IMR-90 (cell line): ENCODE data around the gene LBH. TPM values are rescaled to one million over a fixed set of nuclear protein-coding genes. Genes with fewer than 3 reads are reported as not detected.
A peak's percentile ranks its signal among the peaks of the same experiment; 100 is the strongest.

Experiments used
- ATAC-seq: fragments of 200-7000 bp; cut with Tn5 transposase; 2 replicates; pipeline ENCODE4 v1.9.1; 2020; ENCODE audit warnings: low read depth, mild to moderate bottlenecking, moderate library complexity
- BruUV-seq: library from RNA; stranded (reverse); fragments of 400-500 nt; replicated peaks from 2 replicates; lab custom pipeline; 2021; lab: Mats Ljungman, UMichigan
- CTCF ChIA-PET: fragments of 300-600 bp; formaldehyde crosslinking; extraction: SDS; loops from one replicate; lab custom pipeline; 2021; ENCODE audit warnings: antibody characterized with exemption; lab: Yijun Ruan, JAX
- POLR2A ChIA-PET: fragments of 300-600 bp; sonication (Branson Sonifier 250); formaldehyde crosslinking; loops from one replicate; lab custom pipeline; 2022; ENCODE audit warnings: antibody characterized with exemption; ENCODE audit not compliant: unreplicated experiment; lab: Charles Lee
- DNase-seq: peaks from one replicate; pipeline ENCODE4 v3.0.0; 2013
- H2AFZ ChIP-seq: replicated peaks from 2 replicates; pipeline ENCODE3; 2013; ENCODE audit warnings: low read length, mild to moderate bottlenecking; ENCODE audit not compliant: poor library complexity
- H2AK5ac ChIP-seq: 2 replicates; pipeline ENCODE4 v1.6.1; 2013; ENCODE audit warnings: low read depth, low read length, inconsistent platforms
- H2AK9ac ChIP-seq: replicated peaks from 2 replicates; pipeline ENCODE3; 2013; ENCODE audit warnings: mild to moderate bottlenecking, low read depth, low read length, moderate library complexity; ENCODE audit not compliant: poor library complexity
- H2BK120ac ChIP-seq: 2 replicates; pipeline ENCODE4 v1.6.1; 2013; ENCODE audit warnings: low read depth, low read length, inconsistent platforms
- H2BK15ac ChIP-seq: 3 replicates; pipeline ENCODE4 v1.6.1; 2013; ENCODE audit warnings: low read depth, low read length, inconsistent platforms
- H2BK20ac ChIP-seq: 2 replicates; pipeline ENCODE4 v1.6.1; 2013; ENCODE audit warnings: low read depth, mild to moderate bottlenecking, inconsistent platforms, low read length, moderate library complexity
- H2BK5ac ChIP-seq: 2 replicates; pipeline ENCODE4 v1.6.1; 2013; ENCODE audit warnings: mild to moderate bottlenecking, low read depth, low read length, inconsistent platforms; ENCODE audit not compliant: poor library complexity, severe bottlenecking
- H3K14ac ChIP-seq: replicated peaks from 2 replicates; pipeline ENCODE4 v1.6.1; 2013; ENCODE audit warnings: low read depth, low read length, inconsistent platforms
- H3K18ac ChIP-seq: 2 replicates; pipeline ENCODE4 v1.6.1; 2013; ENCODE audit warnings: low read depth, low read length, control low read depth
- H3K23ac ChIP-seq: 2 replicates; pipeline ENCODE4 v1.6.1; 2013; ENCODE audit warnings: low read depth, low read length, inconsistent platforms
- H3K27ac ChIP-seq: 2 replicates; pipeline ENCODE4 v1.5.1; 2013; ENCODE audit warnings: mild to moderate bottlenecking, control low read depth, low read length; ENCODE audit not compliant: insufficient read depth
- H3K27me3 ChIP-seq: 2 replicates; pipeline ENCODE4 v1.6.1; 2013; ENCODE audit warnings: low read length; ENCODE audit not compliant: control insufficient read depth, insufficient read depth
- H3K36me3 ChIP-seq: 2 replicates; pipeline ENCODE4 v1.6.1; 2013; ENCODE audit warnings: low read length, mixed read lengths; ENCODE audit not compliant: control insufficient read depth, insufficient read depth
- H3K4ac ChIP-seq: 2 replicates; pipeline ENCODE4 v1.6.1; 2013; ENCODE audit warnings: low read depth, low read length, inconsistent platforms
- H3K4me1 ChIP-seq: 2 replicates; pipeline ENCODE4 v1.6.1; 2013; ENCODE audit warnings: low read length, mixed read lengths; ENCODE audit not compliant: control insufficient read depth, insufficient read depth
- H3K4me2 ChIP-seq: 2 replicates; pipeline ENCODE4 v1.6.1; 2013; ENCODE audit warnings: low read depth, mild to moderate bottlenecking, control low read depth, low read length, moderate library complexity
- H3K4me3 ChIP-seq: 2 replicates; pipeline ENCODE4 v1.5.1; 2013; ENCODE audit warnings: low read depth, mild to moderate bottlenecking, control low read depth, low read length, moderate library complexity; ENCODE audit not compliant: insufficient read depth
- H3K56ac ChIP-seq: 2 replicates; pipeline ENCODE4 v1.6.1; 2013; ENCODE audit warnings: low read length, inconsistent platforms; ENCODE audit not compliant: insufficient read depth; ENCODE audit errors: extremely low read depth
- H3K79me1 ChIP-seq, 2 experiments: 2 replicates each; pipeline ENCODE4 v1.6.1; 2013; ENCODE audit warnings: low read length in 2 of 2, inconsistent platforms in 1 of 2, low read depth in 1 of 2
- H3K9ac ChIP-seq: 2 replicates; pipeline ENCODE4 v1.6.1; 2013; ENCODE audit warnings: low read depth, low read length, control low read depth
- H3K9me1 ChIP-seq: 2 replicates; pipeline ENCODE4 v1.6.1; 2013; ENCODE audit warnings: low read length, inconsistent platforms; ENCODE audit not compliant: insufficient read depth
- H3K9me3 ChIP-seq: 2 replicates; pipeline ENCODE4 v1.6.1; 2013; ENCODE audit warnings: low read length; ENCODE audit not compliant: control insufficient read depth, insufficient read depth
- H4K20me1 ChIP-seq: 2 replicates; pipeline ENCODE4 v1.6.1; 2013; ENCODE audit warnings: low read length, inconsistent platforms; ENCODE audit not compliant: insufficient read depth
- H4K5ac ChIP-seq: 2 replicates; pipeline ENCODE4 v1.6.1; 2013; ENCODE audit warnings: mild to moderate bottlenecking, low read depth, low read length, control low read depth
- H4K8ac ChIP-seq, 2 experiments: 2 replicates each; pipeline ENCODE4 v1.6.1; 2013; ENCODE audit warnings: low read depth in 2 of 2, low read length in 2 of 2, control low read depth in 1 of 2, inconsistent platforms in 1 of 2
- H4K91ac ChIP-seq: 2 replicates; pipeline ENCODE4 v1.6.1; 2013; ENCODE audit warnings: low read depth, low read length, inconsistent platforms; ENCODE audit not compliant: insufficient read depth
- BHLHE40 ChIP-seq: fragments of 150-350 bp; IDR thresholded peaks from 2 replicates; pipeline ENCODE4 v1.6.1; 2016; ENCODE audit warnings: mild to moderate bottlenecking, low read depth, low read length
- CEBPB ChIP-seq: IDR thresholded peaks from 2 replicates; pipeline ENCODE4 v1.6.1; 2012; ENCODE audit warnings: low read depth, low read length, improper control_type of control experiment
- CHD1 ChIP-seq: IDR thresholded peaks from 2 replicates; pipeline ENCODE4 v1.6.1; 2012; ENCODE audit warnings: low read depth, low read length, improper control_type of control experiment
- CTCF ChIP-seq: conservative IDR thresholded peaks from 2 replicates; pipeline ENCODE4 v1.5.1; 2012; ENCODE audit warnings: mild to moderate bottlenecking, low read depth, low read length, improper control_type of control experiment
- FOS ChIP-seq: fragments of 150-350 bp; IDR thresholded peaks from 2 replicates; pipeline ENCODE4 v1.6.1; 2016; ENCODE audit warnings: low read depth, low read length
- MAFK ChIP-seq: IDR thresholded peaks from 2 replicates; pipeline ENCODE4 v1.6.1; 2012; ENCODE audit warnings: low read depth, low read length, improper control_type of control experiment
- MAZ ChIP-seq: IDR thresholded peaks from 2 replicates; pipeline ENCODE4 v1.6.1; 2012; ENCODE audit warnings: low read depth, mild to moderate bottlenecking, low read length, improper control_type of control experiment, moderate library complexity, borderline replicate concordance
- MXI1 ChIP-seq: IDR thresholded peaks from 2 replicates; pipeline ENCODE4 v1.6.1; 2012; ENCODE audit warnings: low read depth, mild to moderate bottlenecking, low read length, moderate library complexity, borderline replicate concordance
- NFE2L2 ChIP-seq: fragments of 150-350 bp; IDR thresholded peaks from 2 replicates; pipeline ENCODE4 v1.6.1; 2016; ENCODE audit warnings: low read depth, mild to moderate bottlenecking, low read length
- RCOR1 ChIP-seq: IDR thresholded peaks from 2 replicates; pipeline ENCODE4 v1.6.1; 2012; ENCODE audit warnings: mild to moderate bottlenecking, low read length, improper control_type of control experiment; ENCODE audit not compliant: insufficient replicate concordance
- RFX5 ChIP-seq: IDR thresholded peaks from 2 replicates; pipeline ENCODE4 v1.8.0; 2012; ENCODE audit warnings: low read depth, mild to moderate bottlenecking, low read length, moderate library complexity
- WGBS, 2 experiments: methylation state at CpG; one replicate each; pipeline versions ENCODE4 v1.1.5 to v1.1.7; 2013; ENCODE audit warnings: missing lambda C conversion rate in 2 of 2; ENCODE audit not compliant: insufficient read length in 1 of 2; ENCODE audit errors: extremely low coverage in 2 of 2; 5-methylcytosine and 5-hydroxymethylcytosine counted together
- dilution Hi-C: fragments of 300-500 bp; cut with HindIII; formaldehyde crosslinking; loops from one replicate; pipeline ENCODE4 v1.14.3; 2018; ENCODE audit warnings: low sequenced_read_pairs; ENCODE audit not compliant: unreplicated experiment
- in situ Hi-C: fragments of 300-500 bp; cut with MboI; formaldehyde crosslinking; loops from 3 replicates; pipeline ENCODE4 v1.14.3; 2019; ENCODE audit warnings: low sequenced_read_pairs, inconsistent platforms, mixed read lengths
- intact Hi-C: fragments of 100-400 bp; cut with micrococcal nuclease; formaldehyde crosslinking; loops from 2 replicates; pipeline ENCODE4 v1.10.0; 2022
- polyA plus RNA-seq, 3 experiments: library from polyadenylated mRNA; depleted of rRNA; stranded (reverse); fragments of >200 nt; gene quantifications; 2 replicates each; pipeline ENCODE4 v1.2.3, GENCODE V29; 2012; ENCODE audit warnings: low replicate concordance in 1 of 3
- total RNA-seq: library from RNA; depleted of rRNA; stranded (reverse); fragments of >200 nt; gene quantifications from 2 replicates; pipeline ENCODE4 v1.2.3, GENCODE V29; 2012

The LBH gene
- total and polyA plus RNA-seq, 2 of the 4 experiments (the other 2 are of a cell fraction): 158 to 202 TPM

GRCh38 chr2:30201990-30202389 is 29.3 kb upstream of the LBH start:
- POLR2A ChIA-PET: no interaction called here
- Histone ChIP-seq H3K4me1 (no peaks in the 10 kb centered on the region), H3K4me3 (no peak overlapping the region), H3K27me3 (0 out of 2 replicates have a peak, but pooled peaks cover 3% of the 10 kb centered on the region), H4K8ac (no peak overlapping the region), H3K36me3 (no peaks in the 10 kb centered on the region), H3K4ac (no peak overlapping the region), H3K9me3 (no peaks in the 10 kb centered on the region), H2BK5ac (no peak overlapping the region), H3K14ac (no peak overlapping the region), H3K23ac (no peak overlapping the region), H3K27ac (no peak overlapping the region), H2BK20ac (no peak overlapping the region), H4K91ac (no peak overlapping the region), H2AK9ac (no peak overlapping the region), H3K56ac (no peak overlapping the region), H3K4me2 (no peak overlapping the region), H2AK5ac (peak overlapping the region; percentile 51; the same call in 1 of the 2 replicates), H3K79me1 (no peaks in the 10 kb centered on the region), H4K20me1 (no peaks in the 10 kb centered on the region), H2AFZ (peak overlapping the region; percentile 13), H3K9ac (no peak overlapping the region), H4K5ac (no peak overlapping the region), H3K9me1 (no peaks in the 10 kb centered on the region), H2BK15ac (no peak overlapping the region), H3K18ac (no peak overlapping the region), H2BK120ac (no peak overlapping the region)
- TF ChIP-seq CTCF: no peak
- TF ChIP-seq CHD1: no peak
- TF ChIP-seq BHLHE40: no peak
- TF ChIP-seq RCOR1: no peak
- TF ChIP-seq MAZ: no peak
- TF ChIP-seq NFE2L2: no peak
- TF ChIP-seq CEBPB: no peak
- TF ChIP-seq FOS: no peak
- no peak for TF ChIP-seq MAFK
- no peak for TF ChIP-seq RFX5
- TF ChIP-seq MXI1: no peak
- no TSS peak for BruUV-seq
- WGBS, 2 experiments: no CpG with 5 or more reads among the region's 1 CpG
- in situ Hi-C loops (loop anchor here (25.0 kb wide), 1 partner anchor 660 kb away; no protein-coding TSS in a partner anchor), intact Hi-C loops (no loop called here), dilution Hi-C loops (no loop called here)
- peak; percentile 49; the same call in 1 of the 2 replicates for ATAC-seq
- CTCF ChIA-PET: interaction anchor here (0.6 to 1.6 kb wide), 4 partner anchors 9 to 509 kb away, joined by 3 to 14 read pairs (median 6); no protein-coding TSS in a partner anchor
- DNase-seq: peak; percentile 22
